ENCODE data around the gene ITSN2.
"Not testable (repeated sequence)": the region's sequence is repeated elsewhere in the genome, so short reads cannot be mapped to it uniquely, and the experiment has no call there.

Gene ITSN2

GRCh38 chr2:24210106-24210455 is 150.3 kb downstream of the ITSN2 start:
- DNase-seq: no peak

GRCh38 chr2:24209389-24210105 is 150.8 kb downstream of the ITSN2 start:
- no peak for DNase-seq

- DNase-seq: no peak
Observed at GRCh38 chr2:24208490-24208889, 151.8 kb downstream of the ITSN2 start.

GRCh38 chr2:24207359-24207758 is 153.0 kb downstream of the ITSN2 start:
- no peak for DNase-seq

GRCh38 chr2:24206714-24207113 is 153.6 kb downstream of the ITSN2 start:
- no peak for DNase-seq

- DNase-seq: no peak
Observed at GRCh38 chr2:24206242-24206641, 154.1 kb downstream of the ITSN2 start.

GRCh38 chr2:24205131-24205530 is 155.2 kb downstream of the ITSN2 start:
- DNase-seq: no peak

- no peak for DNase-seq
Observed at GRCh38 chr2:24204505-24204904, 155.8 kb downstream of the ITSN2 start.

- DNase-seq: no peak
Observed at GRCh38 chr2:24203787-24204150, 156.6 kb downstream of the ITSN2 start.

- DNase-seq: no peak
Observed at GRCh38 chr2:24203029-24203786, 157.1 kb downstream of the ITSN2 start.

GRCh38 chr2:24200799-24201198 is 159.5 kb downstream of the ITSN2 start:
- DNase-seq: no peak

GRCh38 chr2:24199968-24200590 is 160.3 kb downstream of the ITSN2 start:
- no peak for DNase-seq

- not testable (repeated sequence) for DNase-seq
Observed at GRCh38 chr2:24197213-24197612, 163.1 kb downstream of the ITSN2 start.

GRCh38 chr2:24191848-24192247 is 168.5 kb downstream of the ITSN2 start:
- no peak for DNase-seq

GRCh38 chr2:24191156-24191555 is 169.2 kb downstream of the ITSN2 start:
- no peak for DNase-seq

GRCh38 chr2:24190503-24190902 is 169.8 kb downstream of the ITSN2 start:
- DNase-seq: no peak

GRCh38 chr2:24189551-24189950 is 170.8 kb downstream of the ITSN2 start:
- DNase-seq: no peak

GRCh38 chr2:24183366-24184069 is 176.8 kb downstream of the ITSN2 start:
- no peak for DNase-seq

GRCh38 chr2:24182507-24182906 is 177.8 kb downstream of the ITSN2 start:
- DNase-seq: no peak

- no peak for DNase-seq
Observed at GRCh38 chr2:24181849-24182248, 178.5 kb downstream of the ITSN2 start.

GRCh38 chr2:24179683-24180082 is 180.7 kb downstream of the ITSN2 start:
- DNase-seq: no peak

GRCh38 chr2:24176326-24176725 is 184.0 kb downstream of the ITSN2 start:
- no peak for DNase-seq

- no peak for DNase-seq
Observed at GRCh38 chr2:24175631-24176187, 184.6 kb downstream of the ITSN2 start.
